Measurements from ENCODE around the gene PMM2. TPM values are rescaled to one million over a fixed set of nuclear protein-coding genes. Genes with fewer than 3 reads are reported as not detected.
"Not testable (repeated sequence)": the region's sequence is repeated elsewhere in the genome, so short reads cannot be mapped to it uniquely, and the experiment has no call there.

Gene PMM2
- total RNA-seq = 53.1 and 53.5 TPM in 2 replicates

GRCh38 chr16:8797364-8798173, at the start of gene PMM2, which contains the start of gene TMEM186:
Gene PMM2 (plus strand): TSS chr16:8797839. CDS start chr16:8797883, 44 bp downstream.
Gene TMEM186 (minus strand): TSS chr16:8797639. CDS start chr16:8797614, 25 bp downstream.
- peak; percentile 96 for DNase-seq (ENCODE audit: low read depth)
- TF ChIP-seq, protein P1, sequence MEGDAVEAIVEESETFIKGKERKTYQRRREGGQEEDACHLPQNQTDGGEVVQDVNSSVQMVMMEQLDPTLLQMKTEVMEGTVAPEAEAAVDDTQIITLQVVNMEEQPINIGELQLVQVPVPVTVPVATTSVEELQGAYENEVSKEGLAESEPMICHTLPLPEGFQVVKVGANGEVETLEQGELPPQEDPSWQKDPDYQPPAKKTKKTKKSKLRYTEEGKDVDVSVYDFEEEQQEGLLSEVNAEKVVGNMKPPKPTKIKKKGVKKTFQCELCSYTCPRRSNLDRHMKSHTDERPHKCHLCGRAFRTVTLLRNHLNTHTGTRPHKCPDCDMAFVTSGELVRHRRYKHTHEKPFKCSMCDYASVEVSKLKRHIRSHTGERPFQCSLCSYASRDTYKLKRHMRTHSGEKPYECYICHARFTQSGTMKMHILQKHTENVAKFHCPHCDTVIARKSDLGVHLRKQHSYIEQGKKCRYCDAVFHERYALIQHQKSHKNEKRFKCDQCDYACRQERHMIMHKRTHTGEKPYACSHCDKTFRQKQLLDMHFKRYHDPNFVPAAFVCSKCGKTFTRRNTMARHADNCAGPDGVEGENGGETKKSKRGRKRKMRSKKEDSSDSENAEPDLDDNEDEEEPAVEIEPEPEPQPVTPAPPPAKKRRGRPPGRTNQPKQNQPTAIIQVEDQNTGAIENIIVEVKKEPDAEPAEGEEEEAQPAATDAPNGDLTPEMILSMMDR (IDR thresholded peaks at IDR 0.05; ENCODE audit: insufficient read depth, low read depth, low read length) = no peak
- peak within 1 kb of the TSS; percentile 99 for H3K4me3 ChIP-seq (ENCODE audit: low read depth, low read length)

- H3K4me3 ChIP-seq (ENCODE audit: low read depth, low read length) = not testable (repeated sequence)
Measured at GRCh38 chr16:8748944-8749343, 48.7 kb upstream of the PMM2 start.

GRCh38 chr16:8751481-8752311, 45.9 kb upstream of the PMM2 start:
- TF ChIP-seq, protein P1 (IDR thresholded peaks at IDR 0.05; ENCODE audit: insufficient read depth, low read depth, low read length) = no peak
- peak; percentile 51 for DNase-seq (ENCODE audit: low read depth)
- no peak overlapping the region for H3K4me3 ChIP-seq (ENCODE audit: low read depth, low read length)

More at GRCh38 chr16:8748944-8749343, 48.7 kb upstream of the PMM2 start:
- DNase-seq (ENCODE audit: low read depth) = not testable (repeated sequence)

DNA sequence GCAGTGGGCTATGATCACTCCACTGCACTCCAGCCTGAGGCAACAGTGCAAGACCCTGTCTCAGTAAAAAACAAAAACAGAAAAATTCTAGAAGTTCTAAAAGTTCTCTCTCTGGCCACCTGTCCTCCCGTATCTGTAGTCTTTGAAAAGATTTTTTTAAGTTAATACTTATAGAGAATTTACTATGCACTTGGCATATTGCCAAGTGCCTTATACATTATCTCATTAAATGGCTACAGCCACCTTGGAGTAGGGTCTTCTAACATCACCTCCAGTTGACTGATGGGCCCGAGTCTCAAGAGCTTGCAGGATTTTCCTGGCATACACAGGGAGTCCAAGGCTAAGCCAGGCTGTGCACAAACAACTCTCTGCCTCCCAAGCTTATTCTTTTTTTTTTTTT, 44.9 kb upstream of the PMM2 start:
- H3K4me3 ChIP-seq (ENCODE audit: low read depth, low read length) = no peak overlapping the region
- DNase-seq (ENCODE audit: low read depth) = no peak
- TF ChIP-seq, protein P1 (IDR thresholded peaks at IDR 0.05; ENCODE audit: insufficient read depth, low read depth, low read length) = no peak

- H3K4me3 ChIP-seq (ENCODE audit: low read depth, low read length) = no peak overlapping the region
- TF ChIP-seq, protein P1 (IDR thresholded peaks at IDR 0.05; ENCODE audit: insufficient read depth, low read depth, low read length) = no peak
- no peak for DNase-seq (ENCODE audit: low read depth)
Measured at GRCh38 chr16:8753416-8754054, 44.1 kb upstream of the PMM2 start.

GRCh38 chr16:8756755-8757154, 40.9 kb upstream of the PMM2 start:
- no peak for DNase-seq (ENCODE audit: low read depth)
- TF ChIP-seq, protein P1 (IDR thresholded peaks at IDR 0.05; ENCODE audit: insufficient read depth, low read depth, low read length) = no peak
- no peak overlapping the region for H3K4me3 ChIP-seq (ENCODE audit: low read depth, low read length)

All from fibroblast of villous mesenchyme (primary cell).